Stimulated activated naive CD8-positive, alpha-beta T cell treated with anti-CD3 and anti-CD28 coated beads, Interleukin-15, Interleukin-2, amounts not matched to agents 100 ng/mL and 50 ng/mL, for 24 hours (primary cell): Measurements from ENCODE around the gene DCTN5.

Experiments
- H3K27ac Mint-ChIP-seq: one replicate; pipeline ENCODE4 v1.8.0; 2021; ENCODE audit warnings: mild to moderate bottlenecking, mixed read lengths
- H3K27me3 Mint-ChIP-seq: one replicate; pipeline ENCODE4 v1.8.0; 2021; ENCODE audit warnings: mixed read lengths
- H3K36me3 Mint-ChIP-seq: one replicate; pipeline ENCODE4 v1.8.0; 2021; ENCODE audit warnings: low read depth, mixed read lengths
- H3K4me1 Mint-ChIP-seq: one replicate; pipeline ENCODE4 v1.8.0; 2021; ENCODE audit warnings: low read depth, mixed read lengths
- H3K4me3 Mint-ChIP-seq: one replicate; pipeline ENCODE4 v1.8.0; 2021; ENCODE audit warnings: mild to moderate bottlenecking, mixed read lengths
- H3K9me3 Mint-ChIP-seq: one replicate; pipeline ENCODE4 v1.8.0; 2021; ENCODE audit warnings: mixed read lengths

The DCTN5 gene

GRCh38 chr16:23634461-23635036 lies 6.7 kb upstream of the DCTN5 start:
- H3K9me3 Mint-ChIP-seq = no peaks in the 10 kb centered on the region

DNA sequence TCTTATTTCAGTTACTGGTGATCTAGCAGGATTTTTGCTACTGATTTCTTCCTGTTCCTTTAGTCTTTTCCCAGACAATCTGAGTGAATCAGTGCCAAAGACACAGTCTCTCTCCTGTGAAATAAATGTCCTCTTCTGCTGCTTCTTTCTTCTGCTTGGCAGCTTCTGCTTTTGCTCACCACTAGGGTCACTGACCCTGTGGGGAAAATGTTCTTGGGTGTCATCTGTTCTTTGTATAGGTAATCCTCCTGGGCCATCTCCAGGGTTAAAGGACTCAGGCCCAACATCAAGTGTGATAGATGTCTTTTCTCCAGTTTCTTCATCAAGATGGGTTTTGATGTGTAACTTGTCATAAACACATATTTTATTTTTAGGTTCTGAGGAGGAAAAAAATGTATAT lies 5.3 kb upstream of the DCTN5 start:
- Mint-ChIP-seq H3K4me1 (peaks cover 15% of the 10 kb centered on the region), H3K4me3 (no peak overlapping the region), H3K27me3 (no peaks in the 10 kb centered on the region), H3K36me3 (peaks cover 57% of the 10 kb centered on the region), H3K27ac (no peak overlapping the region), H3K9me3 (no peaks in the 10 kb centered on the region)

More at GRCh38 chr16:23634461-23635036, 6.7 kb upstream of the DCTN5 start:
- Mint-ChIP-seq H3K4me3 (no peak overlapping the region), H3K4me1 (peaks cover 4% of the 10 kb centered on the region), H3K36me3 (peaks cover 62% of the 10 kb centered on the region), H3K27ac (peak overlapping the region; percentile 47), H3K27me3 (no peaks in the 10 kb centered on the region)

GRCh38 chr16:23640615-23640930 lies 693 bp upstream of the DCTN5 start:
- peak overlapping the region; percentile 98 for H3K4me3 Mint-ChIP-seq
- peaks cover 47% of the 10 kb centered on the region for H3K36me3 Mint-ChIP-seq
- H3K27me3 Mint-ChIP-seq = no peaks in the 10 kb centered on the region
- no peaks in the 10 kb centered on the region for H3K9me3 Mint-ChIP-seq
- peaks cover 28% of the 10 kb centered on the region for H3K4me1 Mint-ChIP-seq
- H3K27ac Mint-ChIP-seq = peak overlapping the region; percentile 91

DNA sequence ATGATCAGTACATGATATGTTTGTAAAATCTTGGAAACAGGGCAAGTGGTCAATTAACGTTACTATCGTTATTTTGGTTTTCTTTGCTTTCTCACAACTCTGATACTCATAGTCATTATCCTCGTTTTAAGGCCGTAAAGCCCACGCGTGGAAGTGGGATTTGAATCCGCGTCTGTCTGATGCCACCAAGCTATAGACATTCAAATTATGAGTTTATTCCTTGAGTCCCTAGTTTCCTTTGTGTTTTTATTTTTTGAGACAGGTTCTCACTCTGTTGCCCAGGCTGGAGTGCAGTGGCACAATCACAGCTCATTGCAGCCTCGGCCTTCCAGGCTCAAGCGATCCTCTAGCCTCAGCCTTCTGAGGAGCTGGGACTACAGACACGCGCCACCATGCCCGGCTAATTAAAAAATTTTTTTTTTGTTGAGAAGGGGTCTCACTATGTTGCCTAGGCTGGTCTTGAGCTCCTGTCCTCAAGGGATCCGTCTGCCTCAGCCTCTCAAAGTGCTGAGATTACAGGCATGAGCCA lies 1.0 kb downstream of the DCTN5 start:
- Mint-ChIP-seq H3K27ac (peak overlapping the region; percentile 93), H3K4me1 (peaks cover 41% of the 10 kb centered on the region), H3K9me3 (no peaks in the 10 kb centered on the region), H3K36me3 (peaks cover 52% of the 10 kb centered on the region), H3K27me3 (no peaks in the 10 kb centered on the region), H3K4me3 (peak overlapping the region; percentile 98)

DNA sequence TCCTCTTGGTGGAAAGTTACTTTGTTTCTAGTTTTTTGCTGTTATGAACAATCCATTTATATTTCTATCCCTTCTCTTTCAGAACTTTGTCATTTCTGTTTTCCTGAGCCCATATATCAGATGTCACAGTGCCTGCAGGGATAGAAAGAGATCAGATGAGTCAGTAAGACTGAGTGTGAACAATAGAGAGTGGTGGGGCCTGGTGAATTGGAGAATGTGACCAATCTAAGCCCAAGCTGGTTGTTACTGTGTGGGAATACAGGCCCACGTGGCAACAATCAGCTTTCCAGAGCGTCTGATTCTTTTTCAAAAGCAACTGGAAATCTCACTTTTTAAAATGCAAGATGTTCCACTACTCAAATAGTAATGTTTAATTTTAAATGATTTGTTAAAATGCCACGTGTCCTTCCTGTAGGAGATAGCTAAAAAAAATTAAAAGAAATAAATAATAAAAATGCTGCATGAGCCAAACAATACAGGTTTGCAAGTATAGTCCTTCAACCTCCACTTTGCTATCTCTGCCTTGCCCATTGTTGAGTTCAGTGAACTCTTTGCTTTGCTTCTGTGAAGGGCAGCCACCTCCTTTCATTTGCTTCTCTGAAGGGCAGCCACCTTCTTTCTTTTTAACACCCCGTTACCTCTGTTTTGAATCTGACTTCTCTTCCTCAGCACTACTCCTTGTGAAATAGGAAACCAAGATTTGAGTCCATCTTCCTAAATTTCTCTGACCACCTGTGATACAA lies 9.6 kb downstream of the DCTN5 start:
- peaks cover 67% of the 10 kb centered on the region for H3K36me3 Mint-ChIP-seq
- no peak overlapping the region for H3K4me3 Mint-ChIP-seq
- H3K4me1 Mint-ChIP-seq = peaks cover 46% of the 10 kb centered on the region
- H3K27me3 Mint-ChIP-seq = no peaks in the 10 kb centered on the region
- H3K27ac Mint-ChIP-seq = peak overlapping the region; percentile 70
- H3K9me3 Mint-ChIP-seq = no peaks in the 10 kb centered on the region

DNA sequence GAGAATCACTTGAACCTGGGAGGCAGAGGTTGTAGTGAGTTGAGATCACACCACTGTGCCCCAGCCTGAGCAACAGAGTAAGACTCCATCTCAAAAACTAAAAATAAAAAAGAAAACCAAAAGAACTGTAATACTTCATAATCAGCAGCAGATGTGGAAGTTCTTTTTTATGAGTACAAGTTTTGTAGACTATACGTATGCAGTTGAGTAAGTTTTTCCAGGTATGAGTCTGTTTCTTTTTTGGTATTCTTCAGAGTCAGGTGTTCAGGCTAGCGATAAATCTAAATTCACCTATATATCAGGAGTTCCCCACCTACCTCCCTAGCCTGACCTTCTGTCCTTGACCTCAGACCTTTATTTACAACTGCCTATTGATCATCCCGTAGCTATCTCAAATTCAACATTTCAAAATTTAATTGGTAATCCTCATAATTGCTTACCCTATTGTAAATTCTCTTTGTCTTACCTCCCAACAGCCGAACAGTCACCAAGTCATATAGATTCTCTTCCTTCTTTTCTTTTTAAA lies 10.7 kb downstream of the DCTN5 start:
- Mint-ChIP-seq H3K27ac (peak overlapping the region; percentile 18), H3K36me3 (peaks cover 60% of the 10 kb centered on the region), H3K4me3 (no peak overlapping the region), H3K4me1 (peaks cover 36% of the 10 kb centered on the region), H3K27me3 (no peaks in the 10 kb centered on the region), H3K9me3 (no peaks in the 10 kb centered on the region)

DNA sequence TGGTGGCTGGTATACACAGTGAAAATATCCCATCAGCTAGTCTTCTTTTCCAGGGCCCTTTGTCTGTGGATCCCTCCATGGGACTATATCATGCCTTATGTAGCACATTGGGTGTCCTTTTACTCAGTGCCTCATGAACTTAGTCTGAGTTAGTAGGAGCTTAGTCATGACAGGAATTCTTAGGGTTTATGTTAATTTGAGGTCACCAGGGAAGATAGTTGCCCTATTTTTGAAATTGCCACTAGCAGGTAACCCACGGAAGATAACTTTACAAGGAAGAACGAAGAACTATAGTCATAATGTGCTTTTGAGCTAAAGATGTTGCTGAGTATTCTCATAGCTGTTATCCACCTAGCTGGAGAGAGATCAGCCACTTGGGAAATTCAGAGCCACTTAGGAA lies 22.7 kb downstream of the DCTN5 start:
- Mint-ChIP-seq H3K36me3 (peaks cover 95% of the 10 kb centered on the region), H3K27ac (no peak overlapping the region), H3K9me3 (no peaks in the 10 kb centered on the region), H3K4me1 (peaks cover 7% of the 10 kb centered on the region), H3K4me3 (no peak overlapping the region), H3K27me3 (no peaks in the 10 kb centered on the region)

- no peak overlapping the region for H3K4me3 Mint-ChIP-seq
- H3K27ac Mint-ChIP-seq = no peak overlapping the region
- H3K9me3 Mint-ChIP-seq = no peaks in the 10 kb centered on the region
- H3K36me3 Mint-ChIP-seq = peaks cover 93% of the 10 kb centered on the region
- H3K4me1 Mint-ChIP-seq = peaks cover 22% of the 10 kb centered on the region
- no peaks in the 10 kb centered on the region for H3K27me3 Mint-ChIP-seq
Measured at GRCh38 chr16:23666571-23667354, 25.5 kb downstream of the DCTN5 start.

DNA sequence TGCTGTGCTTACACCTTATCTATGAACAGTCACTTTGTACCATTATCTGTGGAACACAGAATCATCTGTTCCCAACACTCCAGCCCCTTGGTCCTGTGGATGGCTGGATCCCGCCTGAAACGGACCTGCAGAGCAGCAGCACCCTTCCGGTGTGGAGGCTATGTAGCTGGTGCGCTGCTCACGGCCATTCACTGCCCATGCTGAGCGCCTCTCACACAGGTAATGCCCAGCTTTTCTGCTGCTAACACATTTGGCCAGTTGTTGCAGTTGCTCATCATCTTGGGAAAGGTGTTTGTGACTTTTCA lies 26.0 kb downstream of the DCTN5 start:
- Mint-ChIP-seq H3K4me1 (peaks cover 22% of the 10 kb centered on the region), H3K9me3 (no peaks in the 10 kb centered on the region), H3K36me3 (peaks cover 89% of the 10 kb centered on the region), H3K27ac (no peak overlapping the region), H3K27me3 (no peaks in the 10 kb centered on the region), H3K4me3 (no peak overlapping the region)

DNA sequence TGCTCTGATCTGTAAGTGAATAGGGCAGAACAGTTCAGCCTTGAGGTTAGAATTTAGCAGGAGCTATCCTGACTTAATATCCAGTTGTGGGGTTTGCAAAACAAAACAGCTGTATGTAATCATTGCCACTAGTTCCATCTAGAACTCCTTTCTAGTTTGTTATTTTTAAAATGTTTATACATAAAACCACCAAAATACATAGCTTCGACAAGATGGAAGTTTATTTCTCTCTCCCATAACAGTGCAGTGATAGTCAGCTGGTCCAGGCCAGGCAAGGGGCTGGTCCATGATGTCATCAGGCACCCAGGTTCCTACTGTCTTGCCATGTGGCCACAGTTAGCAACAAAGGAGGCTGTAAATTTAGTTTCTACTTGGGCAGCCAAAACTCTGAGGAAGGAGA lies 27.0 kb downstream of the DCTN5 start:
- Mint-ChIP-seq H3K27me3 (no peaks in the 10 kb centered on the region), H3K4me1 (peaks cover 22% of the 10 kb centered on the region), H3K4me3 (no peak overlapping the region), H3K27ac (no peak overlapping the region), H3K9me3 (no peaks in the 10 kb centered on the region), H3K36me3 (peaks cover 82% of the 10 kb centered on the region)

DNA sequence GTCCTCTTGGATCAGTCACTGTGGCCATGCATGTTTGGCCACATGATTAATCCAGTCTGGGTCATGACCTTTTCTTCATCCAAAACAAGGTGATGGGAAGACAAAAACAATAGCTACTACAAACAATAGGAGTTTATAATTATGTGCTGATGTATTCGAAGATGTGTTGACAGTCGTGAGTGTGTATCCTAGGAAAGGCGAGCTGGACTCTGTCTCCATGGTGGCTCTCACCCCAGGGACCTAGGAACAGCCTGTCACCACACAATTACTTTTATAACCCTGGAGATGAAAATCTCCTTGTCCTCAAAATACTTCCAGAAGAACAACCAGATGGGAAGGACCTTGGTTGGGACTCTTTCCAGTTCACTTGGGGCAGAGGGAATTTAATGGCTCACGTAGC lies 27.6 kb downstream of the DCTN5 start:
- Mint-ChIP-seq H3K9me3 (no peaks in the 10 kb centered on the region), H3K4me1 (peaks cover 22% of the 10 kb centered on the region), H3K27ac (no peak overlapping the region), H3K27me3 (no peaks in the 10 kb centered on the region), H3K4me3 (no peak overlapping the region), H3K36me3 (peaks cover 84% of the 10 kb centered on the region)

DNA sequence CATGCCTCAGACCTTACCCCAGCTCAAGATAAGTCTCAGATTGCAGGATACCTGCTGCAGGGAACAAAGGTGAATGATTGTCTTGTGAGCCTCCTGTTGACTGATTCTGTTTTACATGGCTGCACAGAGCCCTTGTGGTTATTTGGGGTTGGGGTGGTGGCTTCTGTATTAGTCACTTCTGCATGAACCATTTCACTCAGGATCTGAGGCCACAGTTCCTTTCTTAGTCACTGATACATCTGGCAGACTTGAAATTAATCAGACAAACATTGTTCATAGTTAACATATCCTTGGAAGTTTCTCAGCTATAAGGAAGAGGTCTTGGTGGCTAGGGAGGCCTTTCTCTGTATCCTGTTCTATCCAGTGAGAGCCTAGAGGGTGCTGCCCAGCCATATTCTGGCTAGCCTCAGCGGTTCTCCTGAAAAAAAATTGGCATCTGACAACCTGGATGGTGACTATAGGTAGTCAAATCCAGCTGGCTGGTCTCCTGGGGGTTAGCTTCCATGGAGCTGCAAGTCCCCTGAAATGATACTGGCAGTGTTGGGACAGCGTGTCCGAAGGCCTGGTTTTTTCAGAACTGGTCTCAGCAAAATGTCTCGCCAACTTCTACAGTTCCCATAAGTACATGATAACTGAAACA lies 29.0 kb downstream of the DCTN5 start:
- Mint-ChIP-seq H3K36me3 (peaks cover 70% of the 10 kb centered on the region), H3K27me3 (no peaks in the 10 kb centered on the region), H3K9me3 (no peaks in the 10 kb centered on the region), H3K27ac (peak overlapping the region; percentile 36), H3K4me1 (peaks cover 22% of the 10 kb centered on the region), H3K4me3 (no peak overlapping the region)

DNA sequence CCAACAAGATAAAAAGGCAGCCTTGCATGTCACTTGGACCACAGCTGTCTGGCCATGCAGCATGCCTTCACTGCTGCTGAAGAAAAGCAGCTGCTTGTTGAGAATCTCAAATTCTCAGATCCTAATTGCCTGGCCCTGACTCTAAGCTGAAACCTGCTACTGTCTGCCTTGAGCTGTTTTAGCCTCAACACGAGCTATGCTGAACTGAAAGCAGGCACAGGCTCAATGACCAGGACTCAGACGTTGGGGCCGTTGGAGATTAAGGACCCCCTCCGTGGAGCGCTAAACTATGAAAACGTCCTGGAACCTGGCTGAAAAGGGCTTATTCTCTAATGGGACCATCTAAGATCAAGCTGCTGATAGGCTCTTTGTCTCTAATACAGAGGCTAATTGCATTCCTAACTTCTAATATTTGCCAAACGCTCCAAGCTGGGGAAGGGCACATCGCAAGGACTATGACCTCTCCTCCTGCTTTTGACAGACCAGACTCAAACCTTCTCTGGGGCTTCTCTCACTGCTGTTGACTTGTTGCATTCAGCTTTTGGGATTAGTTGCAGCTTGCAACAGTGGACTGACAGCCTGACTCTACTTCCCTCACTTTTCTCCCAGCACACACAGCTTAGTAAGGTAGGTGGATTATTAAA lies 32.8 kb downstream of the DCTN5 start:
- no peak overlapping the region for H3K27ac Mint-ChIP-seq
- peaks cover 27% of the 10 kb centered on the region for H3K4me1 Mint-ChIP-seq
- no peaks in the 10 kb centered on the region for H3K27me3 Mint-ChIP-seq
- H3K36me3 Mint-ChIP-seq = peaks cover 33% of the 10 kb centered on the region
- no peaks in the 10 kb centered on the region for H3K9me3 Mint-ChIP-seq
- H3K4me3 Mint-ChIP-seq = no peak overlapping the region

GRCh38 chr16:23676924-23677480 lies 35.7 kb downstream of the DCTN5 start:
- Mint-ChIP-seq H3K36me3 (peaks cover 29% of the 10 kb centered on the region), H3K4me3 (no peak overlapping the region), H3K27ac (no peak overlapping the region)

More at GRCh38 chr16:23676924-23677480, 35.7 kb downstream of the DCTN5 start:
- Mint-ChIP-seq H3K4me1 (peaks cover 19% of the 10 kb centered on the region), H3K9me3 (no peaks in the 10 kb centered on the region), H3K27me3 (no peaks in the 10 kb centered on the region)
